HCT116 (cell line): ENCODE measurements around the gene DOCK10. TPM values are rescaled to one million over a fixed set of nuclear protein-coding genes. Genes with fewer than 3 reads are reported as not detected.

Source experiments
- ATAC-seq: fragments of 200-7000 bp; cut with Tn5 transposase; 2 replicates; pipeline ENCODE4 v1.9.1; 2020; ENCODE audit warnings: mild to moderate bottlenecking, moderate library complexity
- BruUV-seq: library from RNA; stranded (reverse); fragments of 400-500 nt; replicated peaks from 2 replicates; lab custom pipeline; 2021; lab: Mats Ljungman, UMichigan
- CTCF ChIA-PET: fragments of 300-600 bp; sonication (Branson Sonifier 250); formaldehyde crosslinking; loops from one replicate; lab custom pipeline; 2021; ENCODE audit warnings: antibody characterized with exemption; lab: Charles Lee
- POLR2A ChIA-PET: fragments of 300-600, 350-600 bp; sonication (Branson Sonifier 250); formaldehyde crosslinking; loops from one replicate; lab custom pipeline; 2021; ENCODE audit warnings: antibody characterized with exemption; lab: Charles Lee
- RAD21 ChIA-PET, 2 experiments: fragments of 300-600 bp; sonication (Branson Sonifier 250); formaldehyde crosslinking; loops; one replicate each; lab custom pipeline; 2023; ENCODE audit warnings: low total read pairs in 2 of 2; ENCODE audit not compliant: uncharacterized antibody in 2 of 2, unreplicated experiment in 2 of 2, low non-redundant PET in 1 of 2; lab: Charles Lee
- DNase-seq: peaks from one replicate; pipeline ENCODE4 v3.0.0-alpha.2; 2010; ENCODE audit warnings: low read depth, low spot score
- H2AFZ ChIP-seq: fragments of 200-600 bp; shearing (Covaris generic), sonication (generic); 2 replicates; pipeline ENCODE4 v1.6.1; 2017; ENCODE audit warnings: low read depth, mixed run types, mixed read lengths, antibody characterized with exemption, low read length; ENCODE audit not compliant: poor library complexity, severe bottlenecking
- H3K27ac ChIP-seq: 2 replicates; pipeline ENCODE4 v1.5.1; 2012; ENCODE audit warnings: low read depth, low read length
- H3K27me3 ChIP-seq: fragments of 200-600 bp; sonication (generic); 2 replicates; pipeline ENCODE4 v1.6.1; 2016; ENCODE audit warnings: mixed run types, low read length, mixed read lengths; ENCODE audit not compliant: insufficient read depth
- H3K36me3 ChIP-seq, 2 experiments: fragments of 200-500 bp in 1 of 2; fragments of 200-600 bp in 1 of 2; sonication (Bioruptor generic) in 1 of 2; sonication (generic) in 1 of 2; 2 replicates each; pipeline versions ENCODE4 v1.5.1 to v1.6.1; 2014 to 2016; ENCODE audit warnings: low read length in 2 of 2, inconsistent platforms in 1 of 2, mixed read lengths in 1 of 2, mixed run types in 1 of 2; ENCODE audit not compliant: insufficient read depth in 2 of 2, control insufficient read depth in 1 of 2
- H3K4me1 ChIP-seq, 2 experiments: fragments of 200-600 bp in 1 of 2; sonication (generic) in 1 of 2; 2 replicates each; pipeline versions ENCODE4 v1.5.1 to v1.6.1; 2012 to 2017; ENCODE audit warnings: low read length in 2 of 2, inconsistent platforms in 1 of 2, mild to moderate bottlenecking in 1 of 2, mixed read lengths in 1 of 2, mixed run types in 1 of 2, moderate library complexity in 1 of 2; ENCODE audit not compliant: insufficient read depth in 2 of 2, control insufficient read depth in 1 of 2
- H3K4me2 ChIP-seq: fragments of 200-600 bp; sonication (generic); 2 replicates; pipeline ENCODE4 v1.6.1; 2017; ENCODE audit warnings: mixed run types, low read length, mixed read lengths
- H3K4me3 ChIP-seq, 2 experiments: fragments of 200-600 bp in 1 of 2; sonication (generic) in 1 of 2; replicated peaks in 1 of 2; 2 replicates each; pipeline ENCODE4 v1.5.1; 2011 to 2016; ENCODE audit warnings: low read length in 2 of 2, control low read depth in 1 of 2, low read depth in 1 of 2, mild to moderate bottlenecking in 1 of 2, mixed read lengths in 1 of 2, mixed run types in 1 of 2
- H3K79me2 ChIP-seq: fragments of 200-600 bp; sonication (generic); 2 replicates; pipeline ENCODE4 v1.6.1; 2017; ENCODE audit warnings: mild to moderate bottlenecking, mixed run types, low read length, moderate library complexity, mixed read lengths; ENCODE audit not compliant: insufficient read depth
- H3K9ac ChIP-seq: fragments of 200-600 bp; sonication (generic); 2 replicates; pipeline ENCODE4 v1.6.1; 2016; ENCODE audit warnings: low read length, mixed read lengths
- H3K9me2 ChIP-seq: fragments of 200-600 bp; sonication (generic), shearing (Covaris generic); 2 replicates; pipeline ENCODE4 v1.6.1; 2017; ENCODE audit warnings: mixed run types, mild to moderate bottlenecking, moderate library complexity; ENCODE audit not compliant: insufficient read depth
- H3K9me3 ChIP-seq, 2 experiments: fragments of 200-500 bp in 1 of 2; fragments of 200-600 bp in 1 of 2; sonication (Bioruptor generic) in 1 of 2; sonication (generic) in 1 of 2; 2 replicates each; pipeline ENCODE4 v1.6.1; 2014 to 2017; ENCODE audit warnings: low read length in 2 of 2, mixed read lengths in 2 of 2, inconsistent platforms in 1 of 2, low read depth in 1 of 2, mild to moderate bottlenecking in 1 of 2, mixed run types in 1 of 2, moderate library complexity in 1 of 2; ENCODE audit not compliant: control insufficient read depth in 1 of 2, insufficient read depth in 1 of 2
- H4K20me1 ChIP-seq: fragments of 200-600 bp; sonication (generic), shearing (Covaris generic); 2 replicates; pipeline ENCODE4 v1.6.1; 2017; ENCODE audit warnings: mixed run types, mild to moderate bottlenecking, moderate library complexity; ENCODE audit not compliant: insufficient read depth
- CEBPB ChIP-seq: IDR thresholded peaks from 2 replicates; pipeline ENCODE4 v1.6.1; 2012; ENCODE audit warnings: low read depth
- EGR1 ChIP-seq: IDR thresholded peaks from 2 replicates; pipeline ENCODE4 v1.6.1; 2012; ENCODE audit warnings: low read depth
- ELF1 ChIP-seq: IDR thresholded peaks from 2 replicates; pipeline ENCODE4 v1.6.1; 2012; ENCODE audit warnings: low read depth, borderline replicate concordance
- EZH2 ChIP-seq: fragments of 200-600 bp; sonication (generic); IDR thresholded peaks from 2 replicates; pipeline ENCODE4 v1.6.1; 2017; ENCODE audit warnings: antibody characterized with exemption, mixed run types
- MAX ChIP-seq: IDR thresholded peaks from 2 replicates; pipeline ENCODE4 v1.6.1; 2012
- POLR2A ChIP-seq: IDR thresholded peaks from 2 replicates; pipeline ENCODE4 v1.7.0; 2011; ENCODE audit warnings: borderline replicate concordance; ENCODE audit not compliant: insufficient read depth, insufficient read length; ENCODE audit errors: extremely low read depth
- SP1 ChIP-seq: IDR thresholded peaks from 2 replicates; pipeline ENCODE4 v1.6.1; 2012; ENCODE audit warnings: low read depth
- SRF ChIP-seq: IDR thresholded peaks from 2 replicates; pipeline ENCODE4 v1.6.1; 2012; ENCODE audit warnings: low read depth
- ZFX ChIP-seq: fragments of 450-650 bp; IDR thresholded peaks from 2 replicates; pipeline ENCODE4 v1.6.1; 2017
- ZNF274 ChIP-seq: fragments of 200-500 bp; sonication (Bioruptor generic); IDR thresholded peaks from 2 replicates; pipeline ENCODE4 v1.6.1; 2014; ENCODE audit warnings: mild to moderate bottlenecking, low read depth, low read length, inconsistent platforms
- intact Hi-C: fragments of 100-400 bp; cut with micrococcal nuclease; formaldehyde crosslinking; loops from 2 replicates; pipeline ENCODE4 v1.10.0; 2022
- total RNA-seq: library from RNA; stranded (reverse); gene quantifications from one replicate; pipeline ENCODE4 v1.2.1, GENCODE V29; 2021; ENCODE audit not compliant: unreplicated experiment

The DOCK10 gene
- total RNA-seq, 1 experiment from 2014 or later: 0.54 TPM

DNA sequence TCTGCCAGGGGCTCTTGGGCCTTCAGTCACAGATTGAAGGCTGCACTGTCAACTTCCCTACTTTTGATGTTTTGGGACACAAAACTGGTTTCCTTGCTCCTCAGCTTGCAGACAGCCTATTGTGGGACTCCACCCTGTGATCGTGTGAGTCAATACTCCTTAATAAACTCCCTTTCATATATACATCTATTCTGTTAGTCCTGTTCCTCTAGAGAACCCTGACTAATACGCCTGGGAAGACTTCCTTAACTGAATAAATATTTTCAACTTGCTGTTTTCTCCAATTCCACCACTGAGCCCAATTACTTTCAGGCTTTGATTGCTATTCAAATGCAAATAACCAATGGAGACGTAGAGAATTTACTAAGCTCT lies 264.7 kb downstream of the DOCK10 start:
- Histone ChIP-seq H3K79me2 (no peaks in the 10 kb centered on the region), H3K9ac (no peak overlapping the region), H3K9me2 (no peaks in the 10 kb centered on the region), H3K36me3 (no peaks in the 10 kb centered on the region), H2AFZ (peak overlapping the region; percentile 79), H3K27ac (no peak overlapping the region), H3K4me2 (no peak overlapping the region), H3K27me3 (no peaks in the 10 kb centered on the region), H3K4me3 (no peak overlapping the region), H3K4me1 (peaks cover 0 to 11% of the 10 kb centered on the region in 2 experiments; a peak in 1 of 4 replicates), H4K20me1 (no peaks in the 10 kb centered on the region)
- DNase-seq (no peak), ATAC-seq (no peak)
- intact Hi-C loops: loop anchor here (5.0 to 10.0 kb wide), 3 partner anchors 130 to 803 kb away; no protein-coding TSS in a partner anchor
- no TSS peak for BruUV-seq
- ChIA-PET POLR2A (no interaction called here), RAD21 (no interaction called here), CTCF (interaction anchor here (1.4 to 1.9 kb wide), 4 partner anchors 10 to 807 kb away, joined by 3 to 5 read pairs (median 4); no protein-coding TSS in a partner anchor)
- TF ChIP-seq CEBPB (no peak), MAX (no peak), POLR2A (no peak), EZH2 (no peak), SRF (no peak), ELF1 (no peak), ZNF274 (no peak), EGR1 (no peak), ZFX (no peak)
- TF ChIP-seq, all 23 proteins: peak for 0
- H3K9me3 ChIP-seq: no peaks in the 10 kb centered on the region

- ChIA-PET RAD21 (no interaction called here), POLR2A (no interaction called here), CTCF (interaction anchor here (1.7 to 1.9 kb wide), 2 partner anchors 417 to 806 kb away, joined by 3 to 5 read pairs; no protein-coding TSS in a partner anchor)
- H3K27me3 ChIP-seq: no peaks in the 10 kb centered on the region
- no peaks in the 10 kb centered on the region for H3K36me3 ChIP-seq
- BruUV-seq: no TSS peak
- no peak overlapping the region for H3K27ac ChIP-seq
- no peak overlapping the region for H3K9ac ChIP-seq
- no peak for ATAC-seq
- H3K4me3 ChIP-seq: no peak overlapping the region
- no peaks in the 10 kb centered on the region for H3K9me2 ChIP-seq
- peaks cover 0 to 11% of the 10 kb centered on the region in 2 experiments; a peak in 1 of 4 replicates for H3K4me1 ChIP-seq
- no peak overlapping the region for H3K4me2 ChIP-seq
- no peaks in the 10 kb centered on the region for H3K79me2 ChIP-seq
- no peak for TF ChIP-seq SP1
- intact Hi-C loops: loop anchor here (5.0 to 10.0 kb wide), 3 partner anchors 130 to 802 kb away; no protein-coding TSS in a partner anchor
- no peak for DNase-seq
- H3K9me3 ChIP-seq: no peaks in the 10 kb centered on the region
- H4K20me1 ChIP-seq: no peaks in the 10 kb centered on the region
- H2AFZ ChIP-seq: no peak overlapping the region
Observed at GRCh38 chr2:224776795-224777558, 265.3 kb downstream of the DOCK10 start.
